Measurements from ENCODE around the gene AOPEP.
A peak's percentile ranks its signal among the peaks of the same experiment; 100 is the strongest.

The AOPEP gene

DNA sequence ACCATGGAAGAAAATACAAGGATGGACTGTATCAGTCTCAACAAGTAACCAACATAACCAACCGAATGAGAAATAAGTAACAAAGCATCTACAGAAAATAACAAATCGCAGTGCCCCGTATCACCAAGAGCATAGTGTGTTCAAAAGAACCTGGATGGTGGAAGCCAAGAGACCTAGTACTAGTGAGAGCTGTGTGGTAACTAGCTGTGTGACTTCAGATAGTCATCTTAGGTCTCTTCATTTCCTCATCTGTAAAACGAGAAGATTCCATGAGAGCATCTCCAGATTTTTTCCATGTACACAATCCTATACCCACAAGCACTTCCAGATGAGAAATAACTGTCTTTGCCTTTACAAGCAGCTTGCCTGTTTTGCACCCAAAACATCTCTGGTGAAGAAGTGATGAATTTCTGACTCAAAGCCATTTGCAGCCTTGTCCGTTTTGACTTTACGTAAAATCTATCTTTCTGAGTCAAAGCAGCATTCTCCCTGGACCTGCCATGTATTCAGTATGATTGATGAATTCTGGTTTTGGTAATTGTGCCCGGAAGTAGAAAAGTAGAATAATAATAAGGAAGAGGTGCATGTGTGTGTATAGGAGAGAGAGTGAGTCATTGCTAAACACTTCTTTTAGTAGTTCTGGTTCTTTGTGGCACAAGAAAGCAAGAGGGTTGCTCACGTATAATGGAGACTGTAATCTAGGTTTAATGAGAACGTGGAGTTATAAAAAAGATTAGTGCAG lies 41.0 kb downstream of the AOPEP start:
- no peak for DNase-seq

DNA sequence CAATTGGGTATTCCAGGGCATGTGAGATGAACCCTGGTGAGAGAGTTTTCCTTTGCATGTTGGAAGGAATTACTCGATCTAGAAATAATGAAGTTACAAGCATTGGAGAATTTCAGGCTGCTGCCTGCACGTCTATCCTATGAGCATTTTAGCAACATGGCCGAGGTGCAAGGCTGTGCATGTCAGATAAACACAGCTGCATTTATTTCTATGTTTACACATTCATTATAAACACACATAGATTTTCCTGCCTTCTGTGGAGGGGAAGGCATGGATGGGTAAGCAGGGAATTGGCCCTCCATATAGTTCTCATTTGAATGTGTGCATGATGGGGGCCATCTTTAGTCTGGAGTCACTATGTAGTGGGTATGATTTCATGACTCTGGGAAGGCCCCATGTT lies 42.3 kb downstream of the AOPEP start:
- no peak for DNase-seq

DNA sequence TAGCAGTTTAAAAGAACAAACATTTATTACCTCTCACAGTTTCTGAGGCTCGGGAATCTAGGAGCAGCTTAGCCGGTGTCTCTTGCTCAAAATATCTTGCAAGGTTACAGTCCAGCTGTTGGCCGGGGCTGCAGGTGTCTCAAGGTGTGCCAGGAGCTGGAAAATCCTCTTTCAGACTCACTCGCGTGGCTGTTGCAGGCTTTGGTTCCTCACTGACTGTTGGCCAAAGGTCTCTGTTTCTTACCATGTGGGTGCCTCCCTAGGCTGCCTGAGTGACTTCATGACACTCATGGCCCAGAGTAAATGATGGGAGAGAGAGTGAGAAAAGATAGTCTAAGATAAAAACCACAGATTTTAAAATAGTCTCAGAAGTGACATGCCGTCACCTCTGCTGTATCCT lies 43.8 kb downstream of the AOPEP start:
- no peak for DNase-seq

DNA sequence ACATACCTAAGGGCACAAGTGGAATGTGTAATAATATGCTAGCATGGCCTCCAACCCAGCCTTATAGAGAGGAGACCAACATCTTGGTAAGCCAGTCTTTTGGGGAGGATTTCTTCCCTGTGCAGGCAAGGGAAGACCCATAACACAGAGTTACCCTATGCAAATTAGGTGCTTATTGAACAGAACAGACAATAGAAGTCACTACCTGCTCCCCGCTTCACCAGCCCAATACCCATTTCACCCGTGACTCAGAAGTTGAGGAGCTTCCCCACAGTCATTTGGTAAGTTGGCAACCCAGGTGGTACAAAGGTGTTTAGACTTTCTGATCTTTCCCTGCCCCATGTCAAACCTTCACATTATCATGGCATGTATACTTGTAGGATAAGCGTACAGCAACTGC lies 44.6 kb downstream of the AOPEP start:
- DNase-seq, result no peak

DNA sequence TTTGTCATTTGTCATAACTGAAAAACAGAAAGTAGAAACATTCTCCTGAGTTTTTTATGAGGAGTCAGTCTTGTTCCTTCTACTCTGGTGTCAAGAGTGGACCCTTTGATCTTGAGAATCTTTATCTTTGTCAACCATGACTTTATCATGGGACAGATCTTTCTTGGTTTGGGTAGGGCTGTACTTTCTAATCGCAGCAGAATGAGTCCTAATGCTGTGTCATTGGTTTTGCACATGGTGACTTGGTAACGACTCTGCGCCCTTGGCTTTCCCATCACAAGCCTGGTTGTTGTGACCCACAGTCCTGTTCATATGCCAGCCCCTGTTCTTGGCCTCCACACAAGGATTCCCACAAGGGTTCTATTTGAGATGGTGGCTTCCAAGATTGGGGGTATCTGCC lies 45.6 kb downstream of the AOPEP start:
- DNase-seq, result no peak

- DNase-seq, result no peak
Observed at GRCh38 chr9:94772639-94773303, 46.3 kb downstream of the AOPEP start.

DNA sequence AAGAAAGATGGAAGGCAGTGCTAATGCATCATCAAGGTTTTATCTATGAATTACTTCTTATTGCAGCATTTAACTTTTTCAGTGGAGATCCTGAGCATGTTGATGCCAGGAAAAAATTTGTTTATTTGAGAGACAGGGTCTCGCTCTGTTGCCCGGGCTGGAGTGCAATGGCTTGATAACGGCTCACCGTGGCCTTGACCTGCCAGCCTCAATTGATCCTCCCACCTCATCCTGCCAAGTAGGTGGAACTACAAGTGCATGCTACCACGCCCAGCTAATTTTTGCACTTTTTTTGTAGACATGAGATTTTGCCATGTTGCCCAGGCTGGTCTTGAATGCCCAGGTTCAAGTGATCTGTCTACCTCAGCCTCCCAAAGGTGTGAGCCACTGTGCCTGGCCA lies 47.2 kb downstream of the AOPEP start:
- DNase-seq, result no peak

DNA sequence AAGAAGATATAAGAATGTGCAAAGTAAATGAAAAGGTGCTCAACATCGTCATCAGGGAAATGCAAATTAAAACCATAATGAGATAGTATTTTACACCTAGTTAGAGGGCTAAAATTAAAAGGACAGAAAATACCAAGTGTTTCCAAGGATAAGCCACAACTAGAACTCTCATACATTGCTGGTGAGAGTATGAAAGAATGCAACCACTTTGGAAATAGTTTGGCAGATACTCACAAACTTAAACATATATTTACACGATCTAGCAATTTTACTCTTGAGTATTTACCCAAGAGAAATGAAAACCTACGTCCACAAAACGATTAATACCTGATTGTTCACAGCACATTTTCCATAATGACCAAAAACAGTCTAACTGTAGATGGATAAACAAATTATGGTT lies 51.5 kb downstream of the AOPEP start:
- no peak for DNase-seq

GRCh38 chr9:94779031-94779430 lies 52.5 kb downstream of the AOPEP start:
- no peak for DNase-seq

GRCh38 chr9:94779693-94780290 lies 53.3 kb downstream of the AOPEP start:
- no peak for DNase-seq

DNA sequence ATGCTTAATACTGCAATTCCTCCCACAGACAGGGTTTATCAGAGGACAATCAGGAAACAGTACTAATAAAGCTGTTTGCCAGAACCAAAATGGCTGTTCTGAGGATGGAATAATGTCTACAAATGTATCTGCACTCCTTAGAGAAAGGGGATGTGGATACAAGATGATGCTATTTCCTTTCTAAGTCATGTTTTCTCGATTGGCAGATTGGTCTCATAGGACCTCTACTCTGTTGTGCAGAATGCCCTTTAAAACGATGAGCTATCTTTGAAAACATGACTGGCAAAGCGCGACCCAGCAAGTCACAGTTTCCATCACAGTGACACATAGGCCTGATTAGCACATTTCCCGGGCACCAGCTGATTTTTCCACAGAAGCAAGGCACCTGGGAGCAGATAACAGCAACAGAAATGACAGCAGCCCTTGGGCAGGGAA lies 54.0 kb downstream of the AOPEP start:
- DNase-seq, result no peak

DNA sequence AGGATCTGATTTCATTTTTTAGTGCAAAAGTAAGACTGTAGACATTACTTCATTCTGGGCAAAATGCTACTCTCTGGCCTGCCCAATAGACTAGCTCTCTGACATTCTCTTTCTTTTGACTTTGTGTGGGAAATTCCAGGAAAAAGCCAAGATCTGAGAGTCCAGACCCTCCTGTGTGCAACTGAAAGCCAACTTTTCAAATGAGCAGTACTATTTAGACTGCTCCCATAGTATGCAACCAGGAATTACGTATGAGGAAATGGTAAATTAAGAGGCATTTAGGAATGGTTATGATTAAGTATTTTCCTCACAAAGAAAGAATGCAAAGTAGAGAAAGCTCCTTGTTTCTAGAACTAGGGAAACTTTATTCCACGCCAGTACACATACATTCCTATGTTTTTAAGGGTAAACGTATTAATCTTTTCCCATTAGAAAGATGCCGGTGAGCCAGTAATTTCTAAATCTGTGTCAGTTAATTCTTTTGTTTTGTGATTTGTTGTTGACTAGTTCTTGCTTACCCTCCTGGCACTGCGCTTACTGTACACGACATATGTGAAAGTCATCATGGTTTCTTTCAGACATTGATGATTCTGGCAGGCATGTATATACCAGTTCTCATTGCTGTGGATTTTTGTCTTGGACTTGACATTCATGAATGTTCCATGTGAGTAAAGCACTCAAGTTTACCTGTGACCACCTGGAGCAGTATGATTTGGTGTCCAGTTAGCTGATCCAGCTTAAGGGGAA lies 56.0 kb downstream of the AOPEP start:
- DNase-seq, result no peak

GRCh38 chr9:94783102-94783682 lies 56.7 kb downstream of the AOPEP start:
- peak; percentile 57 to 76 for DNase-seq

GRCh38 chr9:94783928-94784327 lies 57.4 kb downstream of the AOPEP start:
- no peak for DNase-seq

GRCh38 chr9:94785215-94786169 lies 59.0 kb downstream of the AOPEP start:
- DNase-seq, result no peak

DNA sequence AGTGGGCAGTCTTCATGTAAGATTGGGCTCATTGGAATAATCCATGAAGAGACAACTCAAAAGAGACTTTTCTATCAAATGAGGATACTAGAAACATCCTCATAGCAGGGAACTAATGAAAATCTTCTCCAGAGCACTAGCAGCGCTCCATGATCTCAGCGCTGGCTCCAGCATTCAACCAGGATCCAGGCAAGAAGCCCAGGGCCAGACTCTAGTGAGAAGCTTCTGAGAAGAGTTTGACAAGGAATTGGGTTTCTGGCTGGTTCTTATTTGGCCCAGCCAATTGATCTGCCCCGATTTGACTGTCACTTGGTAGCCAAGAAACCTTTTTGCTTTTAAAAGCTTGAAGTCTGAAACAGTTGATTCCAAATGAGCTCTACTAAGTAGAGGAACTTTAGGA lies 60.1 kb downstream of the AOPEP start:
- DNase-seq, result no peak

- no peak for DNase-seq
Observed at GRCh38 chr9:94787266-94787665, 60.8 kb downstream of the AOPEP start.

DNA sequence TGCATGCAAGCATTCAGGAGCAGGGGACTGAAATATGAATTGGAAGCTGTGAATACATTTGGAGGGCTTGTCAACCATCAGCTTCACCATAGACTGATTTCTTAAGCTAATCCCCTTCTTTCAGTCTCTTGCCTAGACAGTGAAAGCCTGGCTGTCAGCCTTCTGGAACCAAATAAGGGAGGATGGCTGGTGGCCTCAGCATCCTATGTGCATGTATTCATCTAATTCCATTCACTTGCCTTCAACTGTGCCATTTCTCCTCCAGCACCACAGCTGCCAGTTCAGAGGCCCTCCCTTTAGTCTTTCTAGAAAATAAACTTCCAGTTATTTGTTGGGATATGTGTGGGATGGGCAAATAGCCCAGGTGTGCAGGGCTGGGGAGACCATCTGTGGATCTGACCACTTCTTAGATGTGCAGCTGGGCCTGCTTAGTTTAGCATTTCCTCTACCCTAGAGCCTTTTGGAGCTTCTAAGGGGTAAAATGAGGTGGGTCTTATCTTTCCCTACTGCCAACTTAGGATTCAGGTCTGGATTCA lies 62.1 kb downstream of the AOPEP start:
- DNase-seq, result no peak

DNA sequence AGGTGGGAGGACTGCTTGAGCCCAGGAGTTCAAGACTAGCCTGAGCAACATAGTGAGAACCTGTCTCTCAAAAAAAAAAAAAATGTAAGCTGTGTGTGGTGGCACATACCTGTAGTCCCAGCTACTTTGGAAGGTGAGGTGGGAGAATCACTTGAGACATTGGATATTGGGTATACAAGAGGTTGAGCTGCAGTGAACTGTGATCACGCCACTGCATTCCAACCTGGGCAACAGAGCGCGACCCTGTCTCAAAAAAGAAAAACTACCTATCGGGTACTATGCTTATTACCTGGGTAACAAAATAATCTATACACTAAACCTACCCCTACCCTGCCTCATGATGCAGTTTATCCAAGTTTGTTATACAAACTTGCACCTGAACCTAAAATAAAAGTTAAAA lies 64.9 kb downstream of the AOPEP start:
- no peak for DNase-seq

GRCh38 chr9:94792511-94792910 lies 66.0 kb downstream of the AOPEP start:
- no peak for DNase-seq

- DNase-seq, result no peak
Observed at GRCh38 chr9:94794476-94795167, 68.1 kb downstream of the AOPEP start.
